Upper lobe of left lung (tissue), 4 donors: ENCODE data around the gene PDCD7.

Source experiments
- EP300 ChIP-seq, 4 donors: sonication (generic); formaldehyde crosslinking; IDR thresholded peaks; one replicate each; pipeline ENCODE4 v1.5.1; 2017; ENCODE audit warnings: antibody characterized with exemption in 4 of 4, control low read depth in 2 of 4
- POLR2A ChIP-seq, 4 donors: fragments of 450-650 bp; IDR thresholded peaks; one replicate each; pipeline ENCODE4 v1.5.1; 2016 to 2017; ENCODE audit warnings: antibody characterized with exemption in 4 of 4, mild to moderate bottlenecking in 2 of 4
- POLR2AphosphoS5 ChIP-seq, 2 donors: sonication (generic); formaldehyde crosslinking; IDR thresholded peaks; one replicate each; pipeline ENCODE4 v1.5.1; 2017; ENCODE audit warnings: antibody characterized with exemption in 2 of 2
- TF ChIP-seq, protein P1 (sequence below), 6 experiments: fragments of 450-650 bp in 4 of 6; fragments of 200-600 bp in 2 of 6; sonication (generic) in 2 of 6; IDR thresholded peaks; one replicate each; pipeline ENCODE4 v1.5.1; 2016 to 2019; ENCODE audit warnings: antibody characterized with exemption in 6 of 6

DNA sequence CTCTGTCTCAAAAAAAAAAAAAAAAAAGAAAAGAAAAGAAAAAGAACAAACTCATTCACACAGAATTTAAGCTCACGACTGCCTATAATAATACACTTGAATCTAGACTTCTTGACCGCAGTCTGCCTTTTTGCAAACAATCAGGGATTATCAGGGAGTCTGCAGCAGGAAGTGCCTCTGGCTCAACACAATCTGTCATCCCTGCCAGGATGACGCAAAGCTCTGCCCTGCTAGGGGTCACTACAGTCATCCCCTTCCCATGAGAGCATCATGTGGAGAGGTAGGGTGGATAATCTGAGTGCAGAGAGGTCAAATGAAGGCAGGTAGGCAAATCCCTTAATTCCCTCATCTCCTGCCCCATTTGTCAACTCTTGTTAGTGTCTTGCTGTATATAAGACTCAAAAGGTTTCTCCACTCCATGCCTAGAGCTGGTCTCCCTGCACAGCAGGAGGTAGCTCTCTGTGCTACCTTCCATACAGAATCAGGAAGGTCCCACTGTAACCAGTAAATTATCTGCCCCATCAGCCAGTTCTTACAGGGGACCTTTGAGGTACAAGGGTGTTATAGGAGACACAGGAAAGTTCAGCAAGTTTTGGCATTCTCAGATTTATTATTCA, 22.8 kb downstream of the PDCD7 start:
- TF ChIP-seq, protein P1, sequence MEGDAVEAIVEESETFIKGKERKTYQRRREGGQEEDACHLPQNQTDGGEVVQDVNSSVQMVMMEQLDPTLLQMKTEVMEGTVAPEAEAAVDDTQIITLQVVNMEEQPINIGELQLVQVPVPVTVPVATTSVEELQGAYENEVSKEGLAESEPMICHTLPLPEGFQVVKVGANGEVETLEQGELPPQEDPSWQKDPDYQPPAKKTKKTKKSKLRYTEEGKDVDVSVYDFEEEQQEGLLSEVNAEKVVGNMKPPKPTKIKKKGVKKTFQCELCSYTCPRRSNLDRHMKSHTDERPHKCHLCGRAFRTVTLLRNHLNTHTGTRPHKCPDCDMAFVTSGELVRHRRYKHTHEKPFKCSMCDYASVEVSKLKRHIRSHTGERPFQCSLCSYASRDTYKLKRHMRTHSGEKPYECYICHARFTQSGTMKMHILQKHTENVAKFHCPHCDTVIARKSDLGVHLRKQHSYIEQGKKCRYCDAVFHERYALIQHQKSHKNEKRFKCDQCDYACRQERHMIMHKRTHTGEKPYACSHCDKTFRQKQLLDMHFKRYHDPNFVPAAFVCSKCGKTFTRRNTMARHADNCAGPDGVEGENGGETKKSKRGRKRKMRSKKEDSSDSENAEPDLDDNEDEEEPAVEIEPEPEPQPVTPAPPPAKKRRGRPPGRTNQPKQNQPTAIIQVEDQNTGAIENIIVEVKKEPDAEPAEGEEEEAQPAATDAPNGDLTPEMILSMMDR (IDR thresholded peaks at IDR 0.05), result no peak
- TF ChIP-seq POLR2AphosphoS5 (IDR thresholded peaks at IDR 0.05) (no peak), EP300 (IDR thresholded peaks at IDR 0.05) (no peak), POLR2A (IDR thresholded peaks at IDR 0.05) (no peak)
